HG03520 (cell line): ENCODE measurements around the gene SIAH1.
"Not testable (repeated sequence)": the region's sequence is repeated elsewhere in the genome, so short reads cannot be mapped to it uniquely, and the experiment has no call there.

Source experiments
- ATAC-seq: cut with Tn5 transposase; IDR thresholded peaks from one replicate; pipeline ENCODE4 v1.9.1; 2021; ENCODE audit warnings: mild to moderate bottlenecking, moderate library complexity; ENCODE audit not compliant: unreplicated experiment

Gene SIAH1

DNA sequence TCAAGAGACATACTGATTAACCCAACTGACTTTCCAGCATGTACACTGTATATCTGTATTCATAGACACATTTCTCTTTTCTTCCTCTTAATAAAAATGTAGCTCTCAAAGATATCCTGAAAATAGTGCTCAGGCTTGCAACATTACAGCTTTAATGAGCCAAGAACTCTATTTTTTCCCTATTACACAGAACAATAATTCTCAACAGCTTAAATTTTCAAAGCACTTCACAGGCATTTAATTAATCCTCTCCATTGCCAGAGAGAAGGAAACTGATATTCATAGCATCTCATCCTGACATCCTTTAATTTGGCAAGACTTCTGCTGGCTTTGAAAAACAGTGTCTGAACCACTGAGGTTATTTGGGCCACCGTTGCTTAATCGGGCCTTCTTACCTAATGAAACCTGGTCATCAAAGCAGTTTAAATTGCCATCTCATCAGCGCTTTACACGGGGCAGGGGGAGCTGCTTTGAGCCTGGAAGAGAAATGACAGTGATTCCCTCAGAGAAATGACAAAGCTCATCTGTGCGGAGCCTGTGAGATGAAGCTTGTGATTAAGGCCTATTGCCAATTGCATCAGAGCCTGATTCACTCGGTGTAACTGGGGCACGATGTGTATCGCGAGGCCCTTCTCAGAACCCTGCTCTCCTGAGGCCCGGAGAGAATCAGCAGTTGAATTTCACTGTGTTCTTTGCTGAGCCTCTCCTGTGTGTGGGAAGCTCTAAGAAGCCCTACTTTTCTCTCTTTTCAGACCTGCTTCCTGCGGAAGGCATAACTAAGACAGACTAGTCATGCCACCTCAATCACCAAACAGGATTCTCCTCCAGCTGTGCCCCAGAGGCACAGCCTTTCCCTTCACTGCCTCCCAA is 8.5 kb upstream of the SIAH1 start:
- ATAC-seq: no peak

DNA sequence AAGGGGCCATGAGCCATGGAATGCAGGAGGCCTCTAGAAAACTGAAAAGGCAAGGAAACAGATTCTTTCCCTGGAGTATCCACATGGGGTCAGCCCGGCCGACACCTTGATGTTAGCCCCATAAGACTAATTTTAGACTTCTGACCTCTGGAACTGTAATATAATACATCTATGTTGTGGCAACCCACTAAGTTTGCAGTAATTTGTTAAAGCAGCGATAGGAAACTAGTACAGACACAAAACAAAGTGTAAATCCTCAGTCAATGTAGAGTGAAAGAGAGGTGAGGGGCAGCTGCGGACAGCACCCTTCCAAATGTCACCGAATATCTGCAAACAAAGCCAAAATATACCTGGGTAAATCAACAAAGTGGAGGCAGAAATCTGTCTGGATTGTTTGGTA is 7.2 kb upstream of the SIAH1 start:
- ATAC-seq: no peak

DNA sequence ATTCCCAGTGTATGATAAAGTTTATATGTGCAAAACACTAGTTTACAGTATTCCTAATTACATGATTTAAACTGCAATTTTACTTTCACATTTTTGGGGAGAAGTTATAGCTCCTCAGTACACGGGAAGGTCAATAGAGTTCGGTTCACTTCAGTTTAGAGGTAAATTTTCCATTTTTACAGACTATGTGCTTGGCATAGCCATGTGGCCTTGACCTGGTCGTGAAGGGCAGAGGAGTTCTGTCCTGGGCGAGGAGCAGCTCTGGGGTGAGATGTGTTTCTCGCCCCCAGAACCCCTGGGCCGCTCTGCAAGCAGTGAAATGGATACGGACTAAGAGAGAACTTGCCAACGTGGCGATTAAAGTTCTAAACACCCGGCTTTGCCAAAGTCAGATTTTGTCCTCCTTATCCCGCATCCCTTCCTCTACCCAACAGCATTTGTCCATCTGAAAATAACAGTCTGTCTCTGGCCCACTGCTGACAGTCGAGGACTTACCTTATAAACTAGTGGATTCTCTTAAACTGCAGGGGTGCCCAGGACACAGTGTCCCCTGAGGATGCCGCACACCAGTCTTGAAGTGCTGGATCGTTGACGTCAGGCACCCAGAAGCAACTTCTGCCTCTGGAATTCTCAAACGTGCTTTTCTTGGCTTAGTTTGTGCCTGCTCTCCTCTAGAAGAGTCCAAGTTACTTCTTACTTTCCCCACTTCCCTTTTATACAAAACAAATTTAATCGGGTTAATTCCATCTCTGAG is 1.5 kb upstream of the SIAH1 start:
- ATAC-seq: no peak

DNA sequence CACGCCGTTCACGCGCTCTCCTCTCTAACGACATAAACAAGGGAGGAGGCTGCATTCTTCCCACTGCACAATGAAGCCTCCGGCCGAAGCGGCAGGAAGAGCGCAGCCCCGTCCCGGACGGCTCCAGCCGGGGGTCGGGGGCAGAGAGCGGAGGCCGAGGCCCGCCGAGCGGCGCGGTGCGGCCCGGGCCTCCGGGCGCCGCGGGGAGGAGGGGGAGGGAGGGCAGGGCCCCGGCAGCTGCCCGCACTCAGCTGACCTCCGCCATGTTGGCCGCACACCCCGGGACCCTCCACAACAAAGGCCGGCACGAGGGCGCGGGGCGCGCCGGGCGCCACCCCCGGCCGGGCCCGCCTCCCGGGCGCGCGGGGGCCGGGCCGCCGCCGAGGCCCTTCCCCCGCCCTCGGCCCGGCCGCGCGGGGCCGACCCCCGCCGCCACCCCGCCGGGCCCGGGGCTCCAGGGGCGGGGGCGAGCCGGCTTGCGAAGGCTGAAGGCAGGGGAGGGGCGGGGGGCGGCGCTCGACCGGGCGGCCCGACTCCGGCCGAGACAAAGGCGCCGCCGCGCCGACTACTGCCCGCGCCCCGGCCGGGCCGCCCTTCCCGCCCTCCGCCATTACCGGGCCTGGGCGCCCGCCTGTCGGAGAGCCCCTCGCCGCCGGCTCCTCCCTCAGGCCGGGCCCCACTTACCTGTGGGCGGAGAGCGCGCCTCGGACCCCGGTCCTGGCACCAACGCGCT is 527 bp downstream of the SIAH1 start:
- ATAC-seq: peak; percentile 46

DNA sequence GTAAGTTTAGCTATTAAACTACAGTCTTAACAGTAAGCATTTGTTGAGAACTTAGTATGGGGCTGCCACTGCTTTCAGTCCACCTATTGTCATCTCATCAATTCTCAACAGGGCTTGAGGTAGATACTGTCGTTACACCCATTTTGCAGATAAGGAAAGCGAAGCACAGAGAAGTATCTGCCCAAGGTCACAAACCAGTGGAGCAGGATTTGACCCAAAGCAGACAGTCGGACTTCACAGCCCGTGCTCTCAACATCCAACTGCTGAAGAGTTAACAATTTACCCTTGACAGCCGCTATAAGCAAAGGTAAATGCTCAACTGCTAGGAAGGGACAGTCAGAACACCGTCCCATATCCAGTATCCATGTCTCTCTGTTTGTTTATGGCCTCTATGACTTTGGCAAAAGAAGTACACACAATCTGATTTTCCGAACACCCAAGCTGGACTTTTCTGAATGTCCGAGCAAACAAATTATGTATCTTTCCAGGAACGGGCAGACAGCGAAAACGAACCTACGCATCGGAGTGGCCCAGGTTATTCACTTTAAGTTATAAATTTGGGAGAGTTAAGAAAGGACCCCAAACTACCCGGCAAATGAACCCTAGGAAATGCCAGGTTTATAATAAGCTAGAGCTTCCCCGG is 1.2 kb downstream of the SIAH1 start:
- ATAC-seq: no peak

DNA sequence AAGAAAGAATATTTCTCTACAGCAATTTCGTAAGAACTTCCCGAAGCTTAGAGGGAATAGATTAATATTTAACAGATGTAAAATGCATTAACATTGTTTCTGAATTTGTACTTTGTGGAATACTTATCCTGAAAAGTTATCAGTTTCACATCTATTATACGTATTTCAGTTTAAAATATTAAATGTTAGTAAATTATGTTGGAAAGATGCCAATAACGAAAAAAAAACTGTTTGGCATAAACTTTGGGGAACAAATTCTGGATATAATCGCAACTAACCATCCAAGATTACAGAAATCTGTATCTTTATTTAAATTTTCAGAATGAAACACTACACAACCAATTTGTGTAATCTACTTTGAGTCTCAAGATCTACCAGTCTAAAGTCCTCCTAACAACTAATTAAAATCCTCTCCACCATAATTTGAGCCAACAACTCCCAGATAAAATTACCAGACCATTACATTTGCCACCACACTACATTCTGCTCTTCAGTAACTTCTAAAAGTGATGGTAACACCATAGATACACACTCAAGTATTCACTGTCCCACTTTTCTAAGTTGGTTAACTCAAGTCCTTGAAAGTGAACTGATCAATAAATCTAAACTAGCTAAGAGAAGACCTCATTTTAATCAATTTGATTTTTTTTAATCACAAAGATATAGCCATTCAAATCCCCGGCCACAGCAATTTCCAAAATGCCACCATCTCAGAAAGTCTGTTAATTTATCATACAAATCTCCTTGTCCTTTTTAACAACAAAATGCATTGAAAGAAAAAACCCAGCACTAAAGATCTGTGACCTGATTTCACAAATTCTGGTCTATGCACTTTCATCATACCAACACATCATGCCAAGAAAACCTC is 2.0 kb downstream of the SIAH1 start:
- ATAC-seq: no peak

DNA sequence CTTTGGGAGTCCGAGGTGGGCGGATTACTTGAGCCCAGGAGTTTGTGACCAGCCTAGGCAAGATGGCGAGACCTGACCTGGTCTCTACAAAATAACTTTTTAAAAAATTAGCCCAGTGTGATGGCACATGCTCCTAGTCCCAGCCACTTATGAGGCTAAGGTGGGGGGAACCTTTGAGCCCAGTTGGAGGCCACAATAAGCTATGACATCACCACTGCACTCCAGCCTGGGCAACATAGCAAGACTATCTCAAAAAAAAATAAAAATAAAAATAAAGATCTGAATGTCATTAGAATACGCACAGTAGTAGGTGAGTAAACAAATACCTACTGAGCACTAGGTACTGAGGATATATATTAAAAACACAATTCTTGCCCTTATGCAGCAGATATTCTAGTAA is 3.1 kb downstream of the SIAH1 start:
- ATAC-seq: no peak

DNA sequence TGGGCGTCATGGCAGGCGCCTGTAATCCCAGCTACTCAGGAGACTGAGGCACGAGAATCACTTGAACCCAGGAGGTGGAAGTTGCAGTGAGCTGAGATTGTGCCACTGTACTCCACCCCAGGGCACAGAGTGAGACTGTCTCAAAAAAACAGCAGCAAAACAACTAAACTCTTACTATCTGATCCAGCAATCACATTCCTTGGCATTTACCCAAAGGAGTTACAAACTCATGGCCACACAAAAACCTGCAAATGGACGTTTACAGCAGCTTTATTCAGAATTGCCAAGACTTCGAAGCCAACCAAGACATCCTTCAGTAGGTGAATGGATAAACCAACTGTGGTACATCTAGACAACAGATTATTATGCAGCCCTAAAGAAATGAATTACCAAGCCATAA is 4.0 kb downstream of the SIAH1 start:
- ATAC-seq: no peak

DNA sequence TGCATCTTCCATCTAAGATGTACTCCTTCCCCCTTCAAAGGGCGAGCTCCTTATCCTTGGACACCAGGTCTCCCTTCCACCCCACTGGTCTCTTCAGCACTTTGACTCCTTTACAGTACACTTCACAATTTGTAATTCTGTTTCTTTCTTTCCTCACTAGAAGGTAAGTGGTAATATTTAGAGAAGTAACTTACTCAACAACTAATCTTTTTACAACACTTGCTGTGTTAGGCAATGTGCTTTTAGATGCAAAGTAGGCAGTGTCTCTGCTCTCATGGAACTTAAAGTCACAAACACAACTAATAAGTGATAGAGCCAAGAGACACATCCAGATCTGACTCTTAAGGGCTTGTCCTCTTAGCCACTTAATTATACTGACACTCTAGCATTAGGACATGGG is 6.4 kb downstream of the SIAH1 start:
- ATAC-seq: no peak

DNA sequence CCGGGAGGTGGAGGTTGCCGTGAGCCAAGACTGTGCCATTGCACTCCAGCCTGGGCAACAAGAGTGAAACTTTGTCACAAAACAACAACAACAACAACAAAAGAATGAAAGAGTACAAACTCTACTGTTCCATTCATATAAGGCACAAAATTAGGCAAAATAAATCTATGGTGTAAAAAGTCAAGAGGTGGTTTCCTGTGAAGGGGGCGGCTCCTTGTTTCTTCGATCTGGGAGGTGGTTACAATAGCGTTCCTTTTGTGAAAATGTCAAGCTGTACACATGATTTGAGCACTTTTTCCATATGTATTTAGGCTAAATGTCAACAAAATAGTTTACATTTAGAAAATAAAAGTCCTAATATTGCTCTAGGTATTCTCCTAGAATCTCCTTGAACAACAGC is 6.9 kb downstream of the SIAH1 start:
- ATAC-seq: no peak

DNA sequence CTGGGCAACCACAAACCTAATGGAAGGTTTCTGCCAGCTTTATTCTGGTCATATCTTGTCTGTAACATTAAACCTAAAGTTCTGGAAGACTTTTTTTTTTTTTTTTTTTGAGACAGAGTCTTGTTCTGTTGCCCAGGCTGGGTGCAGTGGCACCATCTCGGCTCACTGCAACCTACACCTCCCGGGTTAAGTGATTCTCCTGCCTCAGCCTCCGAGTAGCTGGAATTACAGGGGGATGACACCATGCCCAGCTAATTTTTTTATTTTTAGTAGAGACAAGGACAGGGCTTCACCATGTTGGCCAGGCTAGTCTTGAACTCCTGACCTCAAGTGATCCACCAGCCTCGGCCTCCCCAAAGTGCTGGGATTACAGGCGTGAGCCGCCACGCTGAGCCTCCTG is 7.9 kb downstream of the SIAH1 start:
- ATAC-seq: not testable (repeated sequence)

DNA sequence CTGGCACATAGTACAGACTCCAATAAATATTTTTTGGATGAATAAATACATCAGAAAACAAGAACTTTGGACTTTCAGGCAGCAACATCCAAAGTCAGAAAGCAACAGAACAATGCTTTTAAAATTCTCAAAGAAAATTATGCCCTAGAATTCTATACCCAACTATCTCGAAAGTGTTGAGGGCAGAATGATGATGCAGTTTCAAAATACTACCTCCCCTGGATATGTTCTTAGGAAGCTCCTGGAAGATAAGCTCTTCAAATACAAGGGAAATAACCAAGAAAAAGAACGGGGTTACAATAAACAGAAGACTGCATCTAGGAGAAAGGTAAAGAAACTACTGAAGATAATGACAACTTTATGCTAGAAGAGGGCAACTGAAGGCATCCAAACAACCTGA is 11.0 kb downstream of the SIAH1 start:
- no peak for ATAC-seq

DNA sequence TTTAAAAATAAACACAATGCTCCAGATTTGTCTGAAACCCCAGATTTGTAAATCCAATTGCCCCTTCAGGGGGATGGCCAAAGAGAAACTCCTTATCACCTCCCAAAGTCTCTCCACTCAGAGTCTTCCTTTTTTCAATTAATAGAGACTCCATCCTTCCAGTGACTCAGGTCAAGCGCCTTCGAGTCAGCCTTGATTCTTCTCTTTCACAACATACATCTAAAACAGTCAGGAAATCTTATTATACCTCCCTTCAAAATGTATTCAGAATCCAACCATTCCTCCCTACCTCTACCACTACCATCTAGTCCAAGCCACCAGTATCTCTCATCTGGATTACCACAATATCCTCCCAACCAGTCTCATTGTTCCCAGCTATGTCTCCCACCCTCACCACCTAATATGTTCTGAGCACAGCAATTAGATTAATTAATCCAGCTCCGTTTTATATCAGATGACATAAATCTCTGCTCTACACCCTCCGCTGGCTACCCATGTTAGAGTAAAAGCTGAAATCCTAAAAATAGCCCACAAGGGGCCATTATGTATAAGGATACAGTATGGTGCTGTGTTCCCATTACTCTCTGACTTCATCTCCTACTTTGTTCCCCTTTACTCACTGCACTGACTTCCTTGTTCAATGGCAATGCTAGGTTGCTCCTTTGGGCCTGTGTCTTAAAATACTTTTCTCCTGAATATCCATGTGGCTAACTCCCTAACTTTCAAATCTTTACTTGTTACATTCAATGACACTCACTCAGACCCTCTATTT is 11.8 kb downstream of the SIAH1 start:
- no peak for ATAC-seq

DNA sequence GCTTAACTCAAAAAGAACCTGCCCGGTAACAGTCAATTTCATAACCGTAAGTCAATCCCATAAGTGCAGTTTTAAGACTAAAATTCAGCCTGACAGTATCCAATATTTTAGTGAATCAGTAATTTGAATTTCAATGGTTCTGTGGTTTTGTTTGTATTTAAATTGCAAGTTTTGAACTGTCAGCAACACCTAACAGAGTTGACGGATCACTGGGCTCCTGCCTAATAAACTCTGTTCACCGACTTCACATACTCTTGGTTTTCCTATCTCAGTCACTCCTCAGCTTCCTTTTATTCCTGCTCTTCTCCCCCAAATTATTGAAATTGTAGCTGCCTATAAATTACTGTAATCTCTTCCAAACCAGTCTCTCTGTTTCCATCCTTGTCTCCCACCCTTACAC is 12.5 kb downstream of the SIAH1 start:
- no peak for ATAC-seq

DNA sequence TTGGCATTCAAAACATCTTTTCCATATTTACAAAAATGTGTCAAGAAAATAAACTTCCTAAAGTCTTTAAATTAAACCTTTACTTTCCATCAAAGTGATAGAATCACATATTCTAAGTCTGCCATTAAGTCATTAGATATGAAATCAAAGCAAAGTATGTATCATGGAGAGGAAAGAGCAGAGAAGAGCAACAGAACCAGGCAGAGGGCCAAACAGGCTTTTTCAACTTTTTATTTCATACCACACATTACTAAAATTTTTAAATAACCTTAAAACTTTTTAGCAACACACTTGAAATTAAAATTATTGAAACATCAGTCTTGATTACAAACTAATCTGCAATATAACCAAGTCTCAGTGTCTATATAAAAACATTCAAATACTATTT is 13.8 kb downstream of the SIAH1 start:
- no peak for ATAC-seq

DNA sequence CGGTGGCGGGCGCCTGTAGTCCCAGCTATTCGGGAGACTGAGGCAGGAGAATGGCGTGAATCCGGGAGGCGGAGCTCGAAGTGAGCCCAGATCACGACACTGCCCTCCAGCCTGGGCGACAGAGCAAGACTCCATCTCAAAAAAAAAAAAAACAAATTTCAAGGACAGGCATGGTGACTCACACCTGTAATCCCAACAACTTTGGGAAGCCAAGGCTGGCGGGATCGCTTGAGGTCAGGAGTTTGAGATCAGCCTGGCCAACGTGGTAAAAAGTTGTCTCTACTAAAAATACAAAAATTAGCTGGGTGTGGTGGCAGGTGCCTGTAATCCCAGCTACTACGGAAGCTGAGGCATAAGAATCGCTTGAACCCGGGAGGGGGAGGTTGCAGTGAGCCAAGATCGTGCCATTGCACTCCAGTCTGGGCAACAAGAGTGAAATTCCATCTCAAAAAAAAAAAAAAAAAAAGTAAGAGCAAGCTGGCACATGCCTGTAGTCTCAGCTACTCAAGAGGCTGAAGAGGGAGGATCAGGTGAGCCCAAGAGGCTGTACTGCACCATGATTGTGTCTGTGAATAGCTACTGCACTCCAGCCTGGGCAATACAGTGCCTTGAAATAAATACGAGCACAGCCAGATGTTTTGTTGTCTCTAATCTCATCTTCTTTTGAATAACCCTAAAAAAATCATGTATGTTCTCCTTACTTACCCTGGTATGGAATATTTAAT is 14.4 kb downstream of the SIAH1 start:
- ATAC-seq: not testable (repeated sequence)

DNA sequence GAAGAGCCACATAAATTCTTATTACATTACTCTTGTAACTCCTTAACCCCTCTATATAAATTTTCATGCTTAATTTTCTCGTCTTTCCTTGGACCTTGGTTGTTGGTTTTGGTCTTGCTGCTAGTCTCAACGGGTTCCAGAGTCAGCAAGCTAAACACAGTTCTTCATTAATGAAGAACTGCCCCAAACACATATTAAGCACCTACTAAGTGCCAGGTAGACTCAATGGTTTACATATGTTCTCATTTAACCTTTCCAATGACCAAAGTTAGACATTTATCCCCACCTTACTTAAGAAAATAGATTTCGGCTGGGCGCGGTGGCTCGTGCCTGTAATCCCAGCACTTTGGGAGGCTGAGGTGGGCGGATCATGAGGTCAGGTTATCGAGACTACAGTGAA is 15.0 kb downstream of the SIAH1 start:
- no peak for ATAC-seq

DNA sequence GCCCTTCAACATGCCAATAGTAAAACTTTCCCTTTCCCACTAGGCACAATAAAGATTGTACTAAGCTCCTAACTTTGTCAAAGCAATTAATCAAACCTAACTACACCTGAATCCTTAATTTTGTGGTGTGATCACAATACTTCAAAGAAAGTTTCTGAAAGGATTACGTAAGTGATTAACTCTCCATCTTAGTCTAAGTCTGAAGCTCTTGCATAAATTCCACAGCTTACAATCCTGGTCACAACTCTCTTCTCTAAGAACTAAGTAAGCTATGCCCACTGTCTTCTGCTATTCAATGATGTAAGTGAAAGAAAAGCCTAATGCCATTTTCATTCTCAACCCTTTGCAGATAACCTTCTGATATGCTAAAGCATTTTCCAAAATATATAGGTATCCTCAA is 15.4 kb downstream of the SIAH1 start:
- no peak for ATAC-seq
